BE2C (cell line): Measurements from ENCODE around the gene KRTAP10-12.
"Not testable (repeated sequence)": the region's sequence is repeated elsewhere in the genome, so short reads cannot be mapped to it uniquely, and the experiment has no call there.

Source experiments
- DNase-seq: peaks from one replicate; pipeline ENCODE4 v3.0.0-alpha.2; 2020
- H3K27me3 ChIP-seq: fragments of 250-450 bp; sonication (Bioruptor Pico); 2 replicates; pipeline ENCODE4 v1.5.1; 2020; ENCODE audit warnings: mild to moderate bottlenecking
- H3K36me3 ChIP-seq: fragments of 250-450 bp; sonication (Bioruptor Pico); 2 replicates; pipeline ENCODE4 v1.5.1; 2020; ENCODE audit warnings: mild to moderate bottlenecking
- H3K4me1 ChIP-seq: fragments of 250-450 bp; sonication (Bioruptor Pico); 2 replicates; pipeline ENCODE4 v1.5.1; 2020
- H3K4me3 ChIP-seq: 2 replicates; pipeline ENCODE4 v1.5.1; 2011; ENCODE audit warnings: low read depth, low read length
- H3K9me3 ChIP-seq: fragments of 250-450 bp; sonication (Bioruptor Pico); 2 replicates; pipeline ENCODE4 v1.5.1; 2020
- CTCF ChIP-seq: IDR thresholded peaks from 2 replicates; pipeline ENCODE4 v1.5.1; 2012; ENCODE audit warnings: mild to moderate bottlenecking, low read depth, low read length

The KRTAP10-12 gene

DNA sequence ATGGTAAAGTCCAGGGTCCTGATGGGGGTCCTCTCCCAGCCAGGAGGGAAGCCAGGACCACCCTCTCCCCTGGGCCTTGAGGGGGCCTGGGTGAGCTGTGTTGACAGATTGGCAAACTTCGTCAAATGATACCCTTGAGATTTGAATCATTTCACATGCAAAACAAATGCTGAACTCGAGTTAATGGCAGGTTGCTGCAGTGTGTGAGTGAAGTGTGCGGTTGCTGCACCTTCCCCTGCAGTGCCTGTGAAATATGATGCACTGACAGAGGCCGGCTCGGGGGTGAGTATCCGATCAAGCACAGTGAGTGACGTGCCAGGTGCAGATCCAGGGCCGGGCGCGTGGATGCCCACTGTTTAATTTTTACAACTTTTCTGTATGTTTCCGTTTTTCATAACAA is 9.3 kb upstream of the KRTAP10-12 start:
- no peak for DNase-seq
- no peaks in the 10 kb centered on the region for H3K9me3 ChIP-seq
- no peak overlapping the region for H3K4me3 ChIP-seq
- H3K27me3 ChIP-seq: peaks cover 61% of the 10 kb centered on the region
- H3K36me3 ChIP-seq: no peaks in the 10 kb centered on the region
- H3K4me1 ChIP-seq: no peaks in the 10 kb centered on the region
- no peak for TF ChIP-seq CTCF

GRCh38 chr21:44689740-44690139 is 7.2 kb upstream of the KRTAP10-12 start:
- H3K27me3 ChIP-seq: peaks cover 53% of the 10 kb centered on the region
- DNase-seq, H3K4me3 ChIP-seq, H3K9me3 ChIP-seq, H3K4me1 ChIP-seq, H3K36me3 ChIP-seq: not testable (repeated sequence)

DNA sequence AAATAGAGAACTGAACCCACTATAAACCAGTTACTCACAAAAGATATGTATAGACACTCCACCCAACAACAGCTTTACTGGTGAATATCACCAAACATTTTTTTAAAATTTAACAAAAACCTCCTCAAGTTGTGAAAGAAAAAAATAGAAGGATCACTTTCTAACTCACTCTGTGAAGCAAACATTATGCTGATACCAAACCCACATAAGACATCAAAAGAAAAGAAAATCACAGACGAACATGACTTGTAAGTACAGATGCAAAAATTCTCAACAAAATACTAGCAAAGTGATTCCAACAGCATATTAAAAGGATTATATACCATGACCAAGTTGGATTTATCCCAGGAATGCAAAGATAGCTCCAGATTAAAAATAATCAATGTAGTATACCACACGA is 5.3 kb upstream of the KRTAP10-12 start:
- DNase-seq: no peak
- no peaks in the 10 kb centered on the region for H3K36me3 ChIP-seq
- no peaks in the 10 kb centered on the region for H3K4me1 ChIP-seq
- H3K9me3 ChIP-seq: no peaks in the 10 kb centered on the region
- no peak overlapping the region for H3K4me3 ChIP-seq
- no peak for TF ChIP-seq CTCF
- H3K27me3 ChIP-seq: peaks cover 67% of the 10 kb centered on the region

GRCh38 chr21:44692798-44693512 is 4.0 kb upstream of the KRTAP10-12 start:
- Histone ChIP-seq H3K4me1 (no peaks in the 10 kb centered on the region), H3K36me3 (no peaks in the 10 kb centered on the region), H3K4me3 (no peak overlapping the region), H3K27me3 (peaks cover 68% of the 10 kb centered on the region), H3K9me3 (no peaks in the 10 kb centered on the region)
- no peak for DNase-seq
- TF ChIP-seq CTCF: no peak

DNA sequence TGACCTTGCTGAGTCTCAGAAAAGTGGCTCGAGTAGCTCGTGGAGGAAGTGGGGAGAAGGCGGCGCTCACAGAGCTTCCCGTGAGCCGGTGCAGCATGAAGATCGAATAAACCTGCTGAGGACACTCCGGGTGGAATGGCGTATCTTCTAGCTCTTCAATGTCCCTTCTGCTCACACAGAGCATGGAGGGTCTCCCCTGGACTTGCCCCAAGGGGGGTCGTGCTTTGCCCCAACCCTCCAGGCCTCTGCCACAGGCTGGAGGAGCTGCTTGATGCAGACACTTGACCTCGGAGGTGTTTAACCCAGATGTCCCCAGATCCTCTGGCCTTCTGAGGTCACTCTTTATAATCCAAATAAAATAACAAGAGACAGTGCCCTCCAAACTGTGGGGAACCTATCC is 2.2 kb upstream of the KRTAP10-12 start:
- TF ChIP-seq CTCF: no peak
- no peaks in the 10 kb centered on the region for H3K9me3 ChIP-seq
- H3K27me3 ChIP-seq: peaks cover 77% of the 10 kb centered on the region
- no peak overlapping the region for H3K4me3 ChIP-seq
- no peaks in the 10 kb centered on the region for H3K36me3 ChIP-seq
- H3K4me1 ChIP-seq: no peaks in the 10 kb centered on the region
- DNase-seq: no peak

- no peak for TF ChIP-seq CTCF
- no peaks in the 10 kb centered on the region for H3K36me3 ChIP-seq
- H3K27me3 ChIP-seq: peaks cover 77% of the 10 kb centered on the region
- DNase-seq: no peak
- no peaks in the 10 kb centered on the region for H3K4me1 ChIP-seq
- no peak overlapping the region for H3K4me3 ChIP-seq
- H3K9me3 ChIP-seq: no peaks in the 10 kb centered on the region
These were observed 1.8 kb upstream of the KRTAP10-12 start for GRCh38 chr21:44695184-44695583.

DNA sequence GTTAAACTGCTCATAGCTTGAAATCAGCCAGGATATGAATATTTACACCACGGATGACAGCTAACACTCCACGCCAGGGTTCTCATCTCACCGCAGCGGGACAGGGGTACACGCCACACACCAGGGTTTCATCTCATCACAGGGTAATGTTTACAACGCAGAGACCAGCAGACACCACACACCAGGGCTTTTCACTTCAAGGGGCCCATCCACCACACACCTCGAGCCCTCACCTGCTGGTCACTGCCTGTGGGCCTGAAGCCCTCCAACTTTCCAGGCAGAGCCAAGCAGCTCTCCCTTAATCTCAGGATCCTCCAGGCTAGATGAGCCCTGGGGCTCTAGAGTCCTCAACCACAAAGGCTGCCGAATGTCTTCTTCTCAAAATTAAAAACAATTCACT is 1.3 kb upstream of the KRTAP10-12 start:
- Histone ChIP-seq H3K36me3 (no peaks in the 10 kb centered on the region), H3K27me3 (peaks cover 77% of the 10 kb centered on the region), H3K4me3 (no peak overlapping the region), H3K9me3 (no peaks in the 10 kb centered on the region), H3K4me1 (no peaks in the 10 kb centered on the region)
- DNase-seq: no peak
- TF ChIP-seq CTCF: no peak
